Mesenchymal stem cell (in vitro differentiated cells and primary cell): ENCODE results near the gene CADM1.

Experiments
- DNase-seq: peaks from one replicate; pipeline ENCODE4 v3.0.0-alpha.2; 2013
- H2AFZ ChIP-seq: one replicate; pipeline ENCODE4 v1.6.1; 2013; ENCODE audit warnings: low read depth, mild to moderate bottlenecking, control low read depth, inconsistent platforms, low read length, moderate library complexity
- H2AK5ac ChIP-seq: 2 replicates; pipeline ENCODE4 v1.6.1; 2013; ENCODE audit warnings: low read length, moderate library complexity, mild to moderate bottlenecking, inconsistent platforms; ENCODE audit not compliant: severe bottlenecking
- H2BK120ac ChIP-seq: one replicate; pipeline ENCODE4 v1.6.1; 2013; ENCODE audit warnings: low read depth, mild to moderate bottlenecking, inconsistent platforms, low read length, moderate library complexity
- H2BK12ac ChIP-seq, 2 experiments: one replicate each; pipeline ENCODE4 v1.6.1; 2013; ENCODE audit warnings: inconsistent platforms in 2 of 2, low read length in 2 of 2, mild to moderate bottlenecking in 2 of 2, moderate library complexity in 2 of 2, control low read depth in 1 of 2
- H2BK15ac ChIP-seq: one replicate; pipeline ENCODE4 v1.6.1; 2013; ENCODE audit warnings: mild to moderate bottlenecking, low read depth, inconsistent platforms; ENCODE audit not compliant: poor library complexity, severe bottlenecking
- H2BK5ac ChIP-seq: 2 replicates; pipeline ENCODE4 v1.6.1; 2013; ENCODE audit warnings: low read depth, mild to moderate bottlenecking, low read length, control low read depth, inconsistent platforms; ENCODE audit not compliant: poor library complexity, severe bottlenecking
- H3K14ac ChIP-seq, 2 experiments: one replicate each; pipeline ENCODE4 v1.6.1; 2013; ENCODE audit warnings: inconsistent platforms in 2 of 2, low read length in 2 of 2, control low read depth in 1 of 2, mild to moderate bottlenecking in 1 of 2, moderate library complexity in 1 of 2
- H3K18ac ChIP-seq, 2 experiments: one replicate each; pipeline ENCODE4 v1.6.1; 2013; ENCODE audit warnings: inconsistent platforms in 2 of 2, low read length in 2 of 2, control low read depth in 1 of 2, low read depth in 1 of 2, mild to moderate bottlenecking in 1 of 2
- H3K23ac ChIP-seq, 2 experiments: one replicate each; pipeline ENCODE4 v1.6.1; 2013; ENCODE audit warnings: inconsistent platforms in 2 of 2, low read length in 2 of 2, mild to moderate bottlenecking in 2 of 2, moderate library complexity in 2 of 2, control low read depth in 1 of 2
- H3K27ac ChIP-seq: 2 replicates; pipeline ENCODE4 v1.5.1; 2013; ENCODE audit warnings: mild to moderate bottlenecking, moderate library complexity, low read length, control low read depth, inconsistent platforms; ENCODE audit not compliant: poor library complexity, severe bottlenecking
- H3K27me3 ChIP-seq, 2 experiments: 2 replicates each; pipeline versions ENCODE4 v1.6.1 to v1.7.0; 2013; ENCODE audit warnings: low read length in 2 of 2, mild to moderate bottlenecking in 2 of 2, moderate library complexity in 2 of 2, control low read depth in 1 of 2, inconsistent platforms in 1 of 2; ENCODE audit not compliant: control insufficient read depth in 1 of 2, insufficient read depth in 1 of 2
- H3K36me3 ChIP-seq, 2 experiments: 2 replicates each; pipeline versions ENCODE4 v1.6.1 to v1.7.0; 2013; ENCODE audit warnings: low read length in 2 of 2, control low read depth in 1 of 2, inconsistent platforms in 1 of 2, low read depth in 1 of 2, mild to moderate bottlenecking in 1 of 2; ENCODE audit not compliant: insufficient read depth in 2 of 2, control insufficient read depth in 1 of 2
- H3K4ac ChIP-seq, 2 experiments: one replicate each; pipeline ENCODE4 v1.6.1; 2013; ENCODE audit warnings: inconsistent platforms in 2 of 2, low read length in 2 of 2, mild to moderate bottlenecking in 2 of 2, moderate library complexity in 2 of 2, control low read depth in 1 of 2, low read depth in 1 of 2
- H3K4me1 ChIP-seq: 2 replicates; pipeline ENCODE4 v1.6.1; 2013; ENCODE audit warnings: low read depth, low read length, control low read depth; ENCODE audit not compliant: control insufficient read depth, insufficient read depth
- H3K4me2 ChIP-seq: 2 replicates; pipeline ENCODE4 v1.6.1; 2013; ENCODE audit warnings: low read length, mild to moderate bottlenecking, inconsistent platforms; ENCODE audit not compliant: poor library complexity, severe bottlenecking
- H3K4me3 ChIP-seq, 2 experiments: 2 replicates each; pipeline versions ENCODE4 v1.5.1 to v1.7.0; 2013; ENCODE audit warnings: low read length in 2 of 2, mild to moderate bottlenecking in 2 of 2, control low read depth in 1 of 2, low read depth in 1 of 2; ENCODE audit not compliant: insufficient read depth in 1 of 2
- H3K79me1 ChIP-seq: replicated peaks from 2 replicates; pipeline ENCODE4 v1.6.1; 2013; ENCODE audit warnings: mild to moderate bottlenecking, control low read depth, low read length, inconsistent platforms; ENCODE audit not compliant: poor library complexity, severe bottlenecking
- H3K9ac ChIP-seq: 2 replicates; pipeline ENCODE4 v1.7.0; 2013; ENCODE audit warnings: mild to moderate bottlenecking, low read length, moderate library complexity
- H3K9me3 ChIP-seq: 2 replicates; pipeline ENCODE4 v1.7.0; 2013; ENCODE audit warnings: mild to moderate bottlenecking, low read length; ENCODE audit not compliant: control insufficient read depth
- H4K8ac ChIP-seq: one replicate; pipeline ENCODE4 v1.6.1; 2013; ENCODE audit warnings: inconsistent platforms, mild to moderate bottlenecking, low read length, moderate library complexity
- H4K91ac ChIP-seq: one replicate; pipeline ENCODE4 v1.6.1; 2013; ENCODE audit warnings: mild to moderate bottlenecking, low read length, inconsistent platforms
- WGBS: methylation state at CpG from one replicate; pipeline ENCODE4 v1.1.7; 2013; ENCODE audit warnings: mixed read lengths; 5-methylcytosine and 5-hydroxymethylcytosine counted together

CADM1 gene

GRCh38 chr11:115398333-115399080 lies 105.7 kb downstream of the CADM1 start:
- H3K79me1 ChIP-seq = peaks cover 15% of the 10 kb centered on the region
- H3K27me3 ChIP-seq = no peaks in the 10 kb centered on the region
- no peak overlapping the region for H2AFZ ChIP-seq
- H3K4me3 ChIP-seq = no peak overlapping the region
- WGBS = 33% methylated on average over 1 of the region's 2 CpGs
- no peak overlapping the region for H3K4me2 ChIP-seq
- no peaks in the 10 kb centered on the region for H3K4me1 ChIP-seq
- DNase-seq = peak; percentile 15
- H2BK120ac ChIP-seq = no peak overlapping the region
- H4K8ac ChIP-seq = no peak overlapping the region
- H3K36me3 ChIP-seq = no peaks in the 10 kb centered on the region
- H2BK15ac ChIP-seq = no peak overlapping the region
- no peak overlapping the region for H3K27ac ChIP-seq
- H2BK5ac ChIP-seq = no peak overlapping the region
- no peak overlapping the region for H3K18ac ChIP-seq
- H2BK12ac ChIP-seq = no peak overlapping the region
- no peak overlapping the region for H2AK5ac ChIP-seq
- H3K9ac ChIP-seq = no peak overlapping the region
- no peak overlapping the region for H4K91ac ChIP-seq
- no peaks in the 10 kb centered on the region for H3K9me3 ChIP-seq
- H3K4ac ChIP-seq = no peak overlapping the region
- no peak overlapping the region for H3K14ac ChIP-seq
- H3K23ac ChIP-seq = no peak overlapping the region

- Histone ChIP-seq H2BK15ac (no peak overlapping the region), H3K9me3 (no peaks in the 10 kb centered on the region), H3K23ac (no peak overlapping the region), H3K4me2 (no peak overlapping the region), H3K27me3 (no peaks in the 10 kb centered on the region), H3K4ac (no peak overlapping the region), H2BK120ac (no peak overlapping the region), H3K14ac (no peak overlapping the region), H3K4me3 (no peak overlapping the region), H2BK12ac (no peak overlapping the region), H3K36me3 (no peaks in the 10 kb centered on the region), H4K8ac (no peak overlapping the region), H3K79me1 (peaks cover 16% of the 10 kb centered on the region), H2AK5ac (no peak overlapping the region), H2BK5ac (no peak overlapping the region), H3K27ac (no peak overlapping the region), H4K91ac (no peak overlapping the region), H2AFZ (no peak overlapping the region), H3K18ac (no peak overlapping the region), H3K9ac (no peak overlapping the region), H3K4me1 (no peaks in the 10 kb centered on the region)
- DNase-seq = no peak
- no CpG with 5 or more reads among the region's 1 CpG for WGBS
Measured at GRCh38 chr11:115396533-115396932, 107.7 kb downstream of the CADM1 start.

- Histone ChIP-seq H3K4me2 (no peak overlapping the region), H2AK5ac (no peak overlapping the region), H3K4me3 (no peak overlapping the region), H3K14ac (no peak overlapping the region), H4K8ac (no peak overlapping the region), H3K18ac (no peak overlapping the region), H2BK12ac (no peak overlapping the region), H2AFZ (no peak overlapping the region), H3K4me1 (no peaks in the 10 kb centered on the region), H3K27me3 (no peaks in the 10 kb centered on the region), H2BK5ac (no peak overlapping the region), H3K36me3 (no peaks in the 10 kb centered on the region), H4K91ac (no peak overlapping the region), H3K9me3 (no peaks in the 10 kb centered on the region), H2BK120ac (no peak overlapping the region), H2BK15ac (no peak overlapping the region), H3K4ac (no peak overlapping the region), H3K23ac (no peak overlapping the region), H3K79me1 (peaks cover 15% of the 10 kb centered on the region), H3K9ac (no peak overlapping the region), H3K27ac (no peak overlapping the region)
- no peak for DNase-seq
Measured at GRCh38 chr11:115393950-115394349, 110.3 kb downstream of the CADM1 start.

GRCh38 chr11:115391598-115391997 lies 112.6 kb downstream of the CADM1 start:
- no peak overlapping the region for H2AK5ac ChIP-seq
- H3K14ac ChIP-seq = no peak overlapping the region
- no peaks in the 10 kb centered on the region for H3K36me3 ChIP-seq
- WGBS = 45% methylated on average over 1 of the region's 1 CpG
- no peak overlapping the region for H2BK120ac ChIP-seq
- H3K79me1 ChIP-seq = peaks cover 12% of the 10 kb centered on the region
- no peak overlapping the region for H4K8ac ChIP-seq
- no peak overlapping the region for H3K4me2 ChIP-seq
- H3K9ac ChIP-seq = no peak overlapping the region
- no peak overlapping the region for H3K4ac ChIP-seq
- no peak overlapping the region for H3K27ac ChIP-seq
- no peak for DNase-seq
- no peaks in the 10 kb centered on the region for H3K4me1 ChIP-seq
- no peak overlapping the region for H3K4me3 ChIP-seq
- no peak overlapping the region for H3K23ac ChIP-seq
- H2BK12ac ChIP-seq = no peak overlapping the region
- H3K27me3 ChIP-seq = peaks cover 0 to 3% of the 10 kb centered on the region in 2 experiments
- H2AFZ ChIP-seq = no peak overlapping the region
- H3K18ac ChIP-seq = no peak overlapping the region
- no peak overlapping the region for H2BK15ac ChIP-seq
- no peaks in the 10 kb centered on the region for H3K9me3 ChIP-seq
- H4K91ac ChIP-seq = no peak overlapping the region
- H2BK5ac ChIP-seq = no peak overlapping the region
